Osteoblast (primary cell): Measurements from ENCODE around the gene KLHL25. TPM values are rescaled to one million over a fixed set of nuclear protein-coding genes. Genes with fewer than 3 reads are reported as not detected.

Source experiments
- DNase-seq: peaks from one replicate; pipeline ENCODE4 v3.0.0; 2011; ENCODE audit warnings: low spot score, mixed read lengths; ENCODE audit not compliant: insufficient read length; ENCODE audit errors: missing footprints
- H2AFZ ChIP-seq: 2 replicates; pipeline ENCODE4 v1.6.0; 2011; ENCODE audit warnings: mild to moderate bottlenecking, low read length
- H3K27ac ChIP-seq: 2 replicates; pipeline ENCODE4 v1.5.1; 2011; ENCODE audit warnings: mild to moderate bottlenecking, low read depth, low read length, moderate library complexity
- H3K27me3 ChIP-seq: 2 replicates; pipeline ENCODE4 v1.6.0; 2012; ENCODE audit warnings: mild to moderate bottlenecking, control low read depth, inconsistent platforms, low read length, moderate library complexity; ENCODE audit not compliant: insufficient read depth
- H3K36me3 ChIP-seq: 2 replicates; pipeline ENCODE4 v1.5.1; 2011; ENCODE audit warnings: mild to moderate bottlenecking, low read length, control low read depth, moderate library complexity; ENCODE audit not compliant: insufficient read depth
- H3K4me1 ChIP-seq: 2 replicates; pipeline ENCODE4 v1.5.1; 2011; ENCODE audit warnings: mild to moderate bottlenecking, low read length, control low read depth, moderate library complexity; ENCODE audit not compliant: insufficient read depth
- H3K4me2 ChIP-seq: 2 replicates; pipeline ENCODE4 v1.6.0; 2011; ENCODE audit warnings: mild to moderate bottlenecking, low read length; ENCODE audit not compliant: insufficient read depth
- H3K4me3 ChIP-seq: fragments of 200-600 bp; sonication (generic); 3 replicates; pipeline ENCODE4 v1.5.1; 2012; ENCODE audit warnings: mild to moderate bottlenecking, low read length, inconsistent platforms; ENCODE audit not compliant: insufficient read depth
- H3K79me2 ChIP-seq: 2 replicates; pipeline ENCODE4 v1.6.0; 2012; ENCODE audit warnings: mild to moderate bottlenecking, low read length, control low read depth, inconsistent platforms; ENCODE audit not compliant: insufficient read depth
- H3K9me3 ChIP-seq: 2 replicates; pipeline ENCODE4 v1.5.1; 2011; ENCODE audit warnings: low read depth, low read length, control low read depth
- H4K20me1 ChIP-seq: 2 replicates; pipeline ENCODE4 v1.6.0; 2012; ENCODE audit warnings: mild to moderate bottlenecking, low read length, control low read depth; ENCODE audit not compliant: insufficient read depth
- total RNA-seq: library from RNA; depleted of rRNA; stranded (reverse); fragments of >200 nt; gene quantifications from 2 replicates; pipeline ENCODE4 v1.2.3, GENCODE V29; 2012
- TF ChIP-seq, protein P1 (sequence below): IDR thresholded peaks from 2 replicates; pipeline ENCODE4 v1.5.1; 2011; ENCODE audit warnings: mild to moderate bottlenecking, low read depth, low read length, moderate library complexity; ENCODE audit errors: extremely low read depth

Gene KLHL25
- total RNA-seq, 1 donor = 4.3 TPM

DNA sequence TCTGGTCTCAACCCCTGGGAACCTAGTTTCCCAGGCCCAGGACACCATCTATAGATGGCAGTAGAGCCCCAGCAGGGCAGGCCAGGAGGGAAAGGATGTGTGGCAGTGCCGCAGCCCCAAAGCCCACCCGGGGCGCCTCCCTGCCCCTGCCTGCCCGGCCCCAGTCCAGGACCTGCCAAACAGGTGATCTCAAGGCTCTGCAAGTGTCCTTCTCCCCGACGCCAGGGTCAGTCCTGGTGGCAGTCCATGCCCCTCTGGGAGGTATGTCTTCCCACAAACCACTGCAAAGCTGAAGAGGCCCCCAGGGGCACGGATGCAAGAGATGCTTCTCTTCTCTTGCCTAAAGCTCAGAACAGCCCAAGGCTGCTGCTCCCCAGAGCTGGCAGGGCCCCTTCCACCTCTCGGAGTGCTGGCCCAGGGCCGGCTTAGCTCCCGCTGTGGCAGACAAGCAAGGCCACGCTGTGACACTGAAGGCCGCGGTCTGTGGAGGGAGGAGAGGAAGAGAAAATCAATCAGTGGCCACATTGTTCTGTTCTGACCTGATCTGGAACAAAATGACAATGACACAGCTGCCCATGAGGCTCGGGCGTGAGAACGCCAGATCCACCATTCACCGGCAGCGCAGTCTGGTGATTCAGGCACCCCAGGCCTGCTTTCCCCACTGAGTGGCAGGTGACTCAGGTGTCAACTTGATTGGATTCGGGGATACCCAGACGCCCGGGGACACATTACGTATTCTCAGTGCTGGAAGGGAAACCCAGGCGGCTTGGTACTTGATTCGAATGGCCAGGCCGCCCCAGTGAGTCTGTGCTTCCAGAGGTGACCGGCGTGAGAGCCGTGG, 34.0 kb downstream of the KLHL25 start:
- Histone ChIP-seq H3K4me1 (peaks cover 10% of the 10 kb centered on the region), H3K9me3 (no peaks in the 10 kb centered on the region), H2AFZ (no peak overlapping the region), H3K27me3 (no peaks in the 10 kb centered on the region), H3K79me2 (peaks cover 7% of the 10 kb centered on the region), H4K20me1 (peaks cover 29% of the 10 kb centered on the region), H3K36me3 (no peaks in the 10 kb centered on the region), H3K4me2 (no peak overlapping the region), H3K4me3 (no peak overlapping the region), H3K27ac (no peak overlapping the region)
- peak; percentile 94 for DNase-seq
- TF ChIP-seq, protein P1, sequence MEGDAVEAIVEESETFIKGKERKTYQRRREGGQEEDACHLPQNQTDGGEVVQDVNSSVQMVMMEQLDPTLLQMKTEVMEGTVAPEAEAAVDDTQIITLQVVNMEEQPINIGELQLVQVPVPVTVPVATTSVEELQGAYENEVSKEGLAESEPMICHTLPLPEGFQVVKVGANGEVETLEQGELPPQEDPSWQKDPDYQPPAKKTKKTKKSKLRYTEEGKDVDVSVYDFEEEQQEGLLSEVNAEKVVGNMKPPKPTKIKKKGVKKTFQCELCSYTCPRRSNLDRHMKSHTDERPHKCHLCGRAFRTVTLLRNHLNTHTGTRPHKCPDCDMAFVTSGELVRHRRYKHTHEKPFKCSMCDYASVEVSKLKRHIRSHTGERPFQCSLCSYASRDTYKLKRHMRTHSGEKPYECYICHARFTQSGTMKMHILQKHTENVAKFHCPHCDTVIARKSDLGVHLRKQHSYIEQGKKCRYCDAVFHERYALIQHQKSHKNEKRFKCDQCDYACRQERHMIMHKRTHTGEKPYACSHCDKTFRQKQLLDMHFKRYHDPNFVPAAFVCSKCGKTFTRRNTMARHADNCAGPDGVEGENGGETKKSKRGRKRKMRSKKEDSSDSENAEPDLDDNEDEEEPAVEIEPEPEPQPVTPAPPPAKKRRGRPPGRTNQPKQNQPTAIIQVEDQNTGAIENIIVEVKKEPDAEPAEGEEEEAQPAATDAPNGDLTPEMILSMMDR = no peak

DNA sequence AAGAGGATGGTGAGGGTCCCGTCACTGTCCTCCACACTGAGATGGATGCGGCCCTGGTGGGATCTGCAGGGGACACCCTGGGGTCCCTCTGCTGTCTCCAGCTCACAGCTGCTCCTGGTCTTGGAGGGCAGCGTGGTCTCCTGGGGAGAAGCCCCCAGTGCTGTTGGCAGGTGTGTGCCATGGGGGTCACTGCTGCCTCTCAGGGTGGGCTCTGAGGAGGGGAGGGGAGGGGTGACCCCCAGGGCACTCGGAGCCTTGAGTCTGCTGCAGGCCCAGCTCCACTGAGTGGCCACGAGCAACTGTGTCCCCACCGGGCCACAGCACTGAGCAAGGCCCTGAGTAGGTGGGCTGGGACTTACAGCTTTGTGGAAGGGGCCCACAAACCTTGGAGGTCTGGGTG, 34.7 kb downstream of the KLHL25 start:
- Histone ChIP-seq H3K36me3 (no peaks in the 10 kb centered on the region), H3K27ac (no peak overlapping the region), H4K20me1 (peaks cover 28% of the 10 kb centered on the region), H3K27me3 (no peaks in the 10 kb centered on the region), H3K79me2 (peaks cover 7% of the 10 kb centered on the region), H2AFZ (no peak overlapping the region), H3K4me1 (peaks cover 10% of the 10 kb centered on the region), H3K9me3 (no peaks in the 10 kb centered on the region), H3K4me3 (no peak overlapping the region), H3K4me2 (no peak overlapping the region)
- DNase-seq = peak; percentile 52
- TF ChIP-seq, protein P1 = no peak

DNA sequence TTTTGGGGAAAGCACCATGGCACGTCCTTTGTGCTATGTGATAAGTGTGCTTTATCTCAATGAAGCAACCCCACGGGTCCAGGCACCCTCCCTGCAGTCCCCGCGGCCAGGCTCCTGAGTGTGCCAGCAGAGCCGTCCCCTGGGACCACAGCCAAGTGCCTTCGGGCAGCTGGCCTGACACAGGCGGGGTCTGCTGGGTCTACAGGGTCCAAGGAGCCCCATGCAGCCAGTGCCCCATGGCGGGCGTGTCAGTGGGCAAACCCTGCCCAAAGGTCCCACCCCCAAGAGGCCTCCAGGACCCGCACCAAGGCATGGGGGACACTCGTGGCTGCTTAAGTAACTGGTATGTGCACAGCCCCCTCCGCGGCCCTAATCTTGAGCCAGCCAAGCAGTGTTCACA, 35.3 kb downstream of the KLHL25 start:
- Histone ChIP-seq H3K4me2 (no peak overlapping the region), H3K4me1 (peaks cover 3% of the 10 kb centered on the region), H3K79me2 (peaks cover 7% of the 10 kb centered on the region), H3K27me3 (no peaks in the 10 kb centered on the region), H3K9me3 (no peaks in the 10 kb centered on the region), H3K4me3 (no peak overlapping the region), H3K27ac (no peak overlapping the region), H4K20me1 (peaks cover 22% of the 10 kb centered on the region), H2AFZ (no peak overlapping the region), H3K36me3 (no peaks in the 10 kb centered on the region)
- peak; percentile 80 for DNase-seq
- TF ChIP-seq, protein P1 = no peak

DNA sequence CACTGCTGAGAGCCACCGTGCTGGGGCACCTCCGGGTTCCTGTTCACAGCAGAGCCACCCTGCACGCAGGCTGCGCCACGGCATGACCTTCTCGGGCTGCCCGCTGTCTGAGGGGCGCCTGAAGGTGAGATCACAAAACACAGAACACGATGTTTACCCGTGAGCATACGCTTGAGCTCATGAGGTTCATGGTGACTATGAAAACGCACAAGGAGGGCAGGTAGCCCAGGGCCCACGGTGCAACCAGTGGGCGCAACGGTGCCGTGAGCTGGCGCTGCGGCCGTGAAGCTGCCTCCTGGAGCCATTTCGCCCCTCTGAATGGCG, 36.1 kb downstream of the KLHL25 start:
- Histone ChIP-seq H3K36me3 (no peaks in the 10 kb centered on the region), H3K4me3 (no peak overlapping the region), H3K4me2 (no peak overlapping the region), H3K79me2 (peaks cover 2% of the 10 kb centered on the region), H3K27me3 (no peaks in the 10 kb centered on the region), H3K27ac (no peak overlapping the region), H3K4me1 (no peaks in the 10 kb centered on the region), H2AFZ (no peak overlapping the region), H3K9me3 (no peaks in the 10 kb centered on the region), H4K20me1 (peaks cover 15% of the 10 kb centered on the region)
- TF ChIP-seq, protein P1 = no peak
- peak; percentile 54 for DNase-seq
